ENCODE results near the gene OPCML. TPM values are rescaled to one million over a fixed set of nuclear protein-coding genes. Genes with fewer than 3 reads are reported as not detected.
A peak's percentile ranks its signal among the peaks of the same experiment; 100 is the strongest.
"Not testable (repeated sequence)": the region's sequence is repeated elsewhere in the genome, so short reads cannot be mapped to it uniquely, and the experiment has no call there.

Gene OPCML
- total RNA-seq, 4 donors from 2014 or later, result 0.06 to 0.83 (median 0.24) TPM

- Histone ChIP-seq H3K27ac (replicated peaks in 1 of 4) (no peak overlapping the region), H3K4me1 (no peaks in the 10 kb centered on the region), H3K4me3 (no peak overlapping the region), H3K9me3 (peaks cover 0 to 10% (median 4%) of the 10 kb centered on the region in 4 donors), H3K27me3 (no peaks in the 10 kb centered on the region), H3K36me3 (no peaks in the 10 kb centered on the region)
- TF ChIP-seq POLR2A (IDR thresholded peaks at IDR 0.05; ENCODE audit: low read depth), result no peak
- TF ChIP-seq EP300 (IDR thresholded peaks at IDR 0.05), result no peak
- TF ChIP-seq CTCF (IDR thresholded peaks at IDR 0.05), result no peak
- TF ChIP-seq POLR2AphosphoS5 (IDR thresholded peaks at IDR 0.05), result no peak
- intact Hi-C loops (cut with DNase I), result no loop called here
- DNase-seq (ENCODE audit: extremely low spot score), result peak; percentile 75
Measured at GRCh38 chr11:132395434-132395833, 1136.9 kb downstream of the OPCML start.

DNA sequence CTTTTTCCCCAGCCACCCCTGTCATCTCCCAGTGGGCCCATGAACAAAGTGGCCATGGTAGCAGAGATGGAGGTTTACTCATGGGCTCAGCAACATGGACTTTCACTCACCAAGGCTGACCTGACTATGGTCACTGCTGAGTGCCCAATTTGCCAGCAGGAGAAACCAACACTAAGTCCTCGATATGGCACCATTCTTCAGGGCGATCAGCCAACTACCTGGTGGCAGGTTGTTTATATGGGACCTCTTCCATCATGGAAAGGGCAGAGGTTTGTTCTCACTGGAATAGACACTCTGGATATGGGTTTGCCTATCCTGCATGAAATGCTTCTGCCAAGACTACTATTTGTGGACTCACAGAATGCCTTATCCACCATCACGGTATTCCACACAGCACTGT, 1152.8 kb downstream of the OPCML start:
- H3K36me3 ChIP-seq, result no peaks in the 10 kb centered on the region
- DNase-seq (ENCODE audit: extremely low spot score), result no peak
- intact Hi-C loops (cut with DNase I), result no loop called here
- peaks cover 0 to 12% (median 6%) of the 10 kb centered on the region in 4 donors for H3K9me3 ChIP-seq
- H3K4me1 ChIP-seq, result no peaks in the 10 kb centered on the region
- WGBS, result 94% methylated on average over 3 of the region's 3 CpGs
- TF ChIP-seq CTCF (IDR thresholded peaks at IDR 0.05), result no peak
- H3K27me3 ChIP-seq, result no peaks in the 10 kb centered on the region
- H3K27ac ChIP-seq (replicated peaks in 1 of 4), result no peak overlapping the region
- H3K4me3 ChIP-seq, result no peak overlapping the region

DNA sequence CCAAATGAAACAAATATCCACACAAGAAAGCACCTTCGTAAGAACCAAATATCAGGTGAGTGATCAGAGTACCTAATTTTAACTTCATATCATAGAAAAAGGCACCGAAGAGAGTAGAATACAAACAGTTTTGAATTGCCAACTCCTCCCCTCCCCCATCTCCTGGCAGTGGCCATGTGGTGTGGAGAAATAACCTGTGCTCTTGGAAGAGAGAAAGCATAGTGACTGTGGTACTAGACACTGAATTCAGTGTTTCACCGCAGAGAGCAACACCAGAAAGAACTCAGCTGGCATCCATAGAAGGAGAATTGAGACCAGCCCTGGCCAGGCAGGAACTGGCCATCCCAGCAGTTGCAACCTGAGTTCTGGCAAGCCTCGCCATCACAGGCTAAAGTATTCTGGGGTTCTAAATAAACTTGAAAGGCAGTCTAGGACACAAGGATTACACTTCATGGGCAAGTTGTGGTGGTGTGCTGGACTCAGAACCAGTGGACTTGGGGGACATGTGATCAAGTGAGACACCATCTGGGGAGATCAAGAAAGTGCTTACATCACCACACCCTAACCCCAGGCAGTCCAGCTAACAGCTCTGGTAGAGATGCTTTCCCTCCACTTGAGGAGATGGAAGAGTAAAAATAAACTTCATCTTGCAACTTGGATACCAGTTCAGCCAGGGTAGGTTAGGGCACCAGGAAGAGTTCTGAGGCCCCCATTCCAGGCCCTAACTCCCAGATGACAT, 1158.7 kb downstream of the OPCML start:
- no peak for TF ChIP-seq EP300 (IDR thresholded peaks at IDR 0.05)
- no peak for TF ChIP-seq CTCF (IDR thresholded peaks at IDR 0.05)
- TF ChIP-seq POLR2A (IDR thresholded peaks at IDR 0.05; ENCODE audit: low read depth), result no peak
- no peak for TF ChIP-seq POLR2AphosphoS5 (IDR thresholded peaks at IDR 0.05)
- Histone ChIP-seq H3K36me3 (no peaks in the 10 kb centered on the region), H3K4me3 (no peak overlapping the region), H3K9me3 (no peaks in the 10 kb centered on the region), H3K27ac (replicated peaks in 1 of 4) (no peak overlapping the region), H3K4me1 (no peaks in the 10 kb centered on the region), H3K27me3 (no peaks in the 10 kb centered on the region)
- intact Hi-C loops (cut with DNase I), result no loop called here
- WGBS, result 90% methylated on average over 4 of the region's 4 CpGs
- DNase-seq (ENCODE audit: extremely low spot score), result no peak

DNA sequence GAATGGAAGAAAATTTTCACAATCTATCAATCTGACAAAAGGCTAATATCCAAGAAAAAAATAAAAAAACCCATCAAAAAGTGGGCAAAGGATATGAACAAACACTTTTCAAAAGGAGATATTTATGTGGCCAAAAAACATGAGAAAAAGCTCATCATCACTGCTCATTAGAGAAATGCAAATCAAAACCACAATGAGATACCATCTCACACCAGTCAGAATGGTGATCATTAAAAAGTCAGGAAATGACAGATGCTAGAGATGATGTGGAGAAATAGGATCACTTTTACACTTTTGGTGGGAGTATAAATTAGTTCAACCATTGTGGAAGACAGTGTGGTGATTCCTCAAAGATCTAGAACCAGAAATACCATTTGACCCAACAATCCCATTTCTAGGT, 1162.2 kb downstream of the OPCML start:
- intact Hi-C loops (cut with DNase I); H3K4me1 ChIP-seq; H3K27ac ChIP-seq (replicated peaks in 1 of 4); H3K4me3 ChIP-seq; H3K36me3 ChIP-seq; H3K9me3 ChIP-seq; DNase-seq (ENCODE audit: extremely low spot score); H3K27me3 ChIP-seq: not testable (repeated sequence)

DNA sequence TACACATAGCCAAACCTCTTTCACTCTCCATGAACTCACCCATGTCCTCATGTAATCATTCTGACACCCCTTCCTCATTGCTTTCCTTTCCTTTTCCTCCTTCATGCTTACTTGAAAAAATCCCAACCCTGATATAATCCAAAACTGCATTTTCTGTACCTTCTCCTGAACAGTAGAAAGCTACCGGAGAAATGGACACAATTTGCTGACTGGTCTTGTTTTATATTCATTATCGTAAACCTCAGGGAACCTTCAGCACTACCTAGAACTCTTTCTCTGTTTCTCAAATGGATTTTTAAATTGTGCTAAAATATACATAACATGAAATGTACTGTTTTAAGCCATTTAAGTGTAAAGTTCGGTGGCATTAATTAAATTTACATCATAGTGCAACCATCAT, 1165.0 kb downstream of the OPCML start:
- no peak for DNase-seq (ENCODE audit: extremely low spot score)
- Histone ChIP-seq H3K9me3 (no peaks in the 10 kb centered on the region), H3K4me1 (no peaks in the 10 kb centered on the region), H3K4me3 (no peak overlapping the region), H3K27me3 (no peaks in the 10 kb centered on the region), H3K27ac (replicated peaks in 1 of 4) (no peak overlapping the region), H3K36me3 (no peaks in the 10 kb centered on the region)
- no peak for TF ChIP-seq EP300 (IDR thresholded peaks at IDR 0.05)
- no peak for TF ChIP-seq CTCF (IDR thresholded peaks at IDR 0.05)
- no peak for TF ChIP-seq POLR2A (IDR thresholded peaks at IDR 0.05; ENCODE audit: low read depth)
- TF ChIP-seq POLR2AphosphoS5 (IDR thresholded peaks at IDR 0.05), result no peak
- WGBS, result 89% methylated on average over 3 of the region's 3 CpGs
- intact Hi-C loops (cut with DNase I), result no loop called here

All from esophagus muscularis mucosa (tissue), 4 donors.